HEK293T (cell line): ENCODE data around the gene MECP2.
"Not testable (repeated sequence)": the region's sequence is repeated elsewhere in the genome, so short reads cannot be mapped to it uniquely, and the experiment has no call there.

Experiments
- ARNT ChIP-seq: fragments of 450-650 bp; IDR thresholded peaks from 2 replicates; pipeline ENCODE4 v1.6.1; 2017; ENCODE audit warnings: mild to moderate bottlenecking
- BHLHE40 ChIP-seq: fragments of 450-650 bp; IDR thresholded peaks from 2 replicates; pipeline ENCODE4 v1.6.1; 2016; ENCODE audit warnings: mild to moderate bottlenecking, moderate library complexity, borderline replicate concordance
- CTBP1 ChIP-seq: fragments of 450-650 bp; IDR thresholded peaks from 2 replicates; pipeline ENCODE4 v1.6.1; 2016; ENCODE audit warnings: borderline replicate concordance
- FOXA1 ChIP-seq: fragments of 450-650 bp; IDR thresholded peaks from 2 replicates; pipeline ENCODE4 v1.6.1; 2016; ENCODE audit warnings: mild to moderate bottlenecking
- FOXK2 ChIP-seq: fragments of 450-650 bp; IDR thresholded peaks from 2 replicates; pipeline ENCODE4 v1.6.1; 2016; ENCODE audit warnings: mild to moderate bottlenecking
- FOXM1 ChIP-seq: fragments of 450-650 bp; IDR thresholded peaks from 2 replicates; pipeline ENCODE4 v1.6.1; 2017; ENCODE audit warnings: mild to moderate bottlenecking, borderline replicate concordance
- HDGF ChIP-seq: fragments of 450-650 bp; IDR thresholded peaks from 2 replicates; pipeline ENCODE4 v1.6.1; 2017; ENCODE audit warnings: antibody characterized with exemption, borderline replicate concordance
- SP1 ChIP-seq: fragments of 450-650 bp; IDR thresholded peaks from 2 replicates; pipeline ENCODE4 v1.6.1; 2017
- SUZ12 ChIP-seq: fragments of 450-650 bp; IDR thresholded peaks from 2 replicates; pipeline ENCODE4 v1.6.1; 2016; ENCODE audit warnings: mild to moderate bottlenecking
- TF ChIP-seq, protein P1 (sequence below): fragments of 450-650 bp; IDR thresholded peaks from 2 replicates; pipeline ENCODE4 v1.6.1; 2016

DNA sequence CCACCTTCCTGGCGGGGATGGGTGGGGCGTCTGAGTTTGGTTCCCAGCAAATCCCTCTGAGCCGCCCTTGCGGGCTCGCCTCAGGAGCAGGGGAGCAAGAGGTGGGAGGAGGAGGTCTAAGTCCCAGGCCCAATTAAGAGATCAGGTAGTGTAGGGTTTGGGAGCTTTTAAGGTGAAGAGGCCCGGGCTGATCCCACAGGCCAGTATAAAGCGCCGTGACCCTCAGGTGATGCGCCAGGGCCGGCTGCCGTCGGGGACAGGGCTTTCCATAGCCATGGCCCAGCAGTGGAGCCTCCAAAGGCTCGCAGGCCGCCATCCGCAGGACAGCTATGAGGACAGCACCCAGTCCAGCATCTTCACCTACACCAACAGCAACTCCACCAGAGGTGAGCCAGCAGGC lies 46.5 kb upstream of the MECP2 start, which contains the start of gene OPN1LW:
- not testable (repeated sequence) for TF ChIP-seq FOXM1, FOXA1, ARNT, SP1, FOXK2, BHLHE40, SUZ12, HDGF, CTBP1
- TF ChIP-seq, protein P1, sequence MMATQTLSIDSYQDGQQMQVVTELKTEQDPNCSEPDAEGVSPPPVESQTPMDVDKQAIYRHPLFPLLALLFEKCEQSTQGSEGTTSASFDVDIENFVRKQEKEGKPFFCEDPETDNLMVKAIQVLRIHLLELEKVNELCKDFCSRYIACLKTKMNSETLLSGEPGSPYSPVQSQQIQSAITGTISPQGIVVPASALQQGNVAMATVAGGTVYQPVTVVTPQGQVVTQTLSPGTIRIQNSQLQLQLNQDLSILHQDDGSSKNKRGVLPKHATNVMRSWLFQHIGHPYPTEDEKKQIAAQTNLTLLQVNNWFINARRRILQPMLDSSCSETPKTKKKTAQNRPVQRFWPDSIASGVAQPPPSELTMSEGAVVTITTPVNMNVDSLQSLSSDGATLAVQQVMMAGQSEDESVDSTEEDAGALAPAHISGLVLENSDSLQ, result not testable (repeated sequence)
